HG02870 (cell line): ENCODE measurements around the gene POLR1A.

Source experiments
- ATAC-seq: cut with Tn5 transposase; IDR thresholded peaks from one replicate; pipeline ENCODE4 v1.9.1; 2021; ENCODE audit warnings: mild to moderate bottlenecking, moderate library complexity; ENCODE audit not compliant: unreplicated experiment

The POLR1A gene

DNA sequence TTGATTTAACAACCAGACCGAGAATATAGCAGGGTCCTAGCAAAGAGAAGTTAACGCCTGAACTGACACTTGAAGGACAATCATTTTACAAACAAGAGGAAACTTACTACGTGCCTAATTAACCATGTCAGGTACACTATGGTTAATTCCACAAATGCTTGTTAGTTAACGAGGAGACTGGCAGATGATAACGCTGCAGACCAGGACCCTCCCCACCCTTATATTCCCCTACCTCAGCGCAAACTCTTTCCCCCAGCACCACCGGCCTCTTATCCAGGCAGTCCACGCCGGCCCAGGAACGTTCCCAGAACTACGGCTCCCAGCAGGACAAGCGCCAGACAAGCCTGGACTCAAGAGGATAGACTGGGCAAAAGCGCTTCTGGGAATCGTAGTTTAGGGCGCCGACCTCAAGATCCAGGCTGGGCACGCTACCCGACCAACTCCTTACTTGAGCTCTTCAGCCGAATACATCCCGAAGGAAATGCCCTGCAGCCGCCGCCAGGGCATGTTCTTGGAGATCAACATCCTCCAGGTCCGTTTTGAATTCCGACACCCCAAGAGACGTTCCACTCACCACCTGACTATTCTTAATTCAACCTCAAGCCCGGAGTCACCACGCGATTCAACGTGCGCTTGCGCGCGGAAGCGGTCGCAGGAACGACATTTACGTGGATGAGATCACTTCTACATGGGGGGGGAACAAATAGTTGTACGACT lies at the start of gene POLR1A:
TSS of gene POLR1A (minus strand) at position 635 of the 717 bp plus-strand sequence. CDS start at position 525, 110 bp downstream.
- ATAC-seq: peak; percentile 70

DNA sequence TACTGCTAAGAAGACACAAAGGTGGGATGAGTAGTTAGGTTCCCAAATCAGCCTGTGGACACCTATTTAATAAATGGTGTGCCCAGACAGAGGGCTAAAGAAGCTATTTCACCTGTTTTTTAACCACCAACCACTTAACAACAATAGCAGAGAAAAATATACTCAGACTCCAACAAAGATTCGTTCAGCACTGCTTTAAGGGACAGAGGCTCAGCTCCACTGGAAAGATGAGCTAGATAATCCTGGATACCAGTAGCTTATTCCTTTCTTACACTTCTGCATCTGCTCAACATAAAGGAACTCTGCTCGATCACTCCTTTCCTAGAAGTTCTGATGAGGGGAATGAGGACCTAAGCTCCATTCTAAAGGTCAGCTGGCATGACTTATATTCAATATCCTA lies 44.8 kb upstream of the POLR1A start:
- no peak for ATAC-seq

DNA sequence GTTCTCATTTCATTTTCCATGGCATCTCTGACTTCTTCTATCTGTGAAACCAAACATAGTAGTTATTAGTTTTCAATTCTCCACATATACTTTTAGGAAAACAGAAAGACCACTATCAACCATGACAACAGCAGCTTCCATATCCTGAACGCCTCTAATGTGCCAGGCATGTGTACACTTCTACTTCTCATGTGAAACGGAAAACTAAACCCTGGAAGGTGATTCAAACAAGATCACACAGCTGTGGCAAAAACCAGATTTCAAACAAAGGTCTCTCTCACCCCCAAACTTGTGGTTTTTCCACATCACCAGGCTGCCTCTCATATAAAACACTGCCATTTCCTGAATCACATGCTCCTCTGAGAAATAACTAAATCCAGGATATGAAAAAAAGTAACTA lies 42.1 kb upstream of the POLR1A start:
- ATAC-seq: no peak

DNA sequence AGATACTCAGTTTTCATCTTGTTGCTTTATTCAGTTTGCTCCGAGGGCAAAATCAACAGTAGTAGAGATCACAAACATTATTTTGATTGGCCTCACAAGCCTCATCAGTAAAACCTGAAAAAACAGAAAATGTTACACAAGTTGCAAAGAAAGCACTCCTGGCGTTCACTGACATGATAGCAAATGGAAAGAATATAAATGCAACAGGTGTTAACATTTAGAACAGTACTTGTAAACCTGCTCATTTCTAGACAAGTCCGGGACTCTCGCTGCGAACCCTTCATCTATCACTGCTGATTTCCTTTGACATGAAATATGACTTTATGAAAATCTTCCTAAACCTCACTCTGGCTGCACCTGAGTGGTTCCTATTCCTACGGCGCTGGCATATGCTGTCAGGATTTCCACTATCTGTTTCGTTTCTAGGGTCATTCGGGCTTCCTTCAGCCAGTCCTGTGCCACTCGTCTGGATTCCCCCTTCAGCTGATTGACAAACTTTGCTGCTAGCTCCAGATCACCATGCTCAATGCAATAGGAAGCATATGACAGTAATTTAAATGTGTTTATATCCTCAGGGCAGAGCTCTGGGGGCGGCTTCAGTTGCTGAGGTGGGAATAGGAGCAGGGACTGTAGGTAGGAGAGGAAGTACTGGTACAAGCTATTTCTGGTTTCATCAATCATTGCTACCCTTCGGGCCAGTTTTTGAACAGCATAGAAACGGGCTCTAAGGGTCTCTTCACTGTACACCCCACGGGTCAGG lies 38.4 kb upstream of the POLR1A start:
- ATAC-seq: no peak

GRCh38 chr2:86143307-86143706 lies 37.6 kb upstream of the POLR1A start:
- no peak for ATAC-seq

- no peak for ATAC-seq
Observed at GRCh38 chr2:86142436-86143257, 37.0 kb upstream of the POLR1A start.

GRCh38 chr2:86140969-86141392 lies 35.3 kb upstream of the POLR1A start:
- no peak for ATAC-seq

GRCh38 chr2:86139981-86140380 lies 34.3 kb upstream of the POLR1A start:
- ATAC-seq: no peak

GRCh38 chr2:86138736-86139625 lies 33.3 kb upstream of the POLR1A start:
- no peak for ATAC-seq

DNA sequence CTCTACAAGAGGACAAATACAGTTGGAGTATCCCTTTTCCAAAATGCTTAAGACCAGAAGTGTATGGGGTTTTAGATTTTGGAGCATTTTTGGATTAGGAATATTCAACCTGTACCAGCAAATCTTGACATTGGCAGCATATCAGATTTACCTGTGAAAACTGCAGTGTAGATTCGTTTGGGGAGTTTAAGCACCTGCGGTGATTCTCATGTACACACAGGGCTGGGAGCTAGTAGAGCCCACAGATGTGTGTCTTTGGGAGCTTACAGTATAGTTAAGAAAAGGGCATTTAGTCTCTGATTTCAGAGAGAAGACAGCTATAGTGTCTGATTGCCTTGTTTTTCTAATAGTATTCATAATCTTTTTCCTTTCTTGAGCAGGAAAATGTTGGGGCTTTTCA lies 30.5 kb upstream of the POLR1A start:
- no peak for ATAC-seq

DNA sequence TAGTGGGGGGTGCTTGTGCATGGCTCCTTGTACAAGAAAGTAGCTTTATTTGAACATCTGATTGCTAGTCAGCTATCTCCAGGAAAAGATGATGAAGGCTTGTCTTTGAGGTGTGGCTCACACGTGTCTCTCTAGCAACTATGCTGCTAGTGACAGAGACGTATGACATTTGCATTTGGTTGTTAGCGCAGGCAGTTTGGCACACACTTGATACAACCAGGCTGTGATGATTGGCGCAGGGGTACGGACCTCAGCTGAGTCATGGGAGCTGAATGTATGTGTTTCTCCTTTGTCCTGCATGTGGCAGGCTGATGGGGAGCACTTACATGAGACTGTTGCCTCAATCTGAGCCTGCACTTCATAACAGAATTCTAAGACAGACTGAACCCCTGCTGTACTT lies 30.0 kb upstream of the POLR1A start:
- no peak for ATAC-seq

DNA sequence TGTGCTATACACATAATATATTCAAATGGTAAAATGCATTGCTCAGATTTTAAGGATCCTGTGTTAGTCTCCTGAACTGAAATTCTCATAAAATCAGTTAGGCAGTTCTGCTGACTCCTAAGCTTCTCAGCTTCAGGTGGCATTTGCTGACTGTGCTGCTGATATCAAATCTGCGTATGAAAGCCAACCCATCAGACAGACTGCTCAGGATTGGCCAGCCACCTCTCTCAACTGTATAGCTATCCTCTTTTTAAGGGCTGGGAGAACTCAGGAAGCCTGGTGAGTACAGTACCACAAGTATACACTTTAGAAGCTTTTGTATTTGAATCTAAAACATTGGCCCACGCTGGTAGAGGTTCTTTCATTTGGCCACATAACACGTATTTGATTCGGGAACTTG lies 29.0 kb upstream of the POLR1A start:
- ATAC-seq: no peak

DNA sequence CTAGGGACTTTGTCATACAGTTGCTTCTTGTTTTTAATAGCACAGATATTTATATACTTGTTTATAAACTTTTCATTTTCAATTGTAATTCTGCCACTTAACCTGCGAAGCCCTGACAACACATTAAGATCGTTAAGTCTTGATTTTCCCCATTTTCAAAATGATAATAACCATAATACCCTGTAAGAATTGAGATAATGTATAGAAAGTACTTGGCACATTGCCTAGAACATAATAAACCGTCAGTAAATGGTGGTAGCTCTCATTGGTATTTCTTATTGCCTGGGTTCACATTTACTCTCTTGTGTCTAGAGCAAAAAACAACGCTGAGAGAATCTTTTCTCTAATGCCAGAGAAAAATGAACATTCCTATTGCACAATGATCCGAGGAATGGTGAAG lies 19.0 kb upstream of the POLR1A start:
- ATAC-seq: no peak

GRCh38 chr2:86123328-86123925 lies 17.7 kb upstream of the POLR1A start:
- no peak for ATAC-seq

DNA sequence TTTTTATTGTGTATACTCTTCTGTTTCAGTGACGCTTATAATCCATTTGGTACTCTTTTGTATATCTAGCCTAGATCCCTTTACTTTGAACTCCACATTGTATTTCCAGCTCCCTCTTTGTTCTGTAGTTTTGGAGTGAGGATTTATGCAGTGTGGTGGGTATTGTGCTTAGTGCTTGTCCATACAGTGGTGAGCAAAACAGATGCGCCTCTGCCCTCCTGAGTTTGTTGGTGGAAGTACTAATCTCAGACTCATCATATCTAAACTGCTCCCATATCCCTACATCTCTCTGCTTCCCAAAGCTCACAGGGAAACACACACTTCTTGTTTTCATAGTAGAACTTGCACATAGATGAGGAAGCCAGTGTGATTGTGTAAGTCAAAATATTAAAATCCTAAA lies 12.4 kb upstream of the POLR1A start:
- ATAC-seq: no peak

DNA sequence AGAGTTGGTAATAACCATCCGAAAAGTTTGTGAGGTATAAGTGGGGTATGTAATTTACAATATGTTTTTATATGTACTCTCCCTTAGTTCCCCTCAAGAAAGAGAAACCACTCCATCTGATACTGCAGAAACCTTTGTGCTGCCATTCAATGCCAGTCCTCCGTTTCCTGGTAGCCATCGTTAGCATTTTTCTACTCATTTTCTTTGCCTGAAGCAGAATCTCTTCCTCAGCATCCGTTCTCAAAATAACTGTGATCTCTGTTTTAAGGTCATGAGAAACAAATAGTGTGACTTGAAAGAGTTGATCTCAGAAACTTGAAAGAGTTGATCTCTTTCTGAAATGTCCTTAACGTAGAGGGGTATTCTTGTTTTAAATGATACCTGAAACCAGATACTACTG lies 1.3 kb upstream of the POLR1A start:
- no peak for ATAC-seq

DNA sequence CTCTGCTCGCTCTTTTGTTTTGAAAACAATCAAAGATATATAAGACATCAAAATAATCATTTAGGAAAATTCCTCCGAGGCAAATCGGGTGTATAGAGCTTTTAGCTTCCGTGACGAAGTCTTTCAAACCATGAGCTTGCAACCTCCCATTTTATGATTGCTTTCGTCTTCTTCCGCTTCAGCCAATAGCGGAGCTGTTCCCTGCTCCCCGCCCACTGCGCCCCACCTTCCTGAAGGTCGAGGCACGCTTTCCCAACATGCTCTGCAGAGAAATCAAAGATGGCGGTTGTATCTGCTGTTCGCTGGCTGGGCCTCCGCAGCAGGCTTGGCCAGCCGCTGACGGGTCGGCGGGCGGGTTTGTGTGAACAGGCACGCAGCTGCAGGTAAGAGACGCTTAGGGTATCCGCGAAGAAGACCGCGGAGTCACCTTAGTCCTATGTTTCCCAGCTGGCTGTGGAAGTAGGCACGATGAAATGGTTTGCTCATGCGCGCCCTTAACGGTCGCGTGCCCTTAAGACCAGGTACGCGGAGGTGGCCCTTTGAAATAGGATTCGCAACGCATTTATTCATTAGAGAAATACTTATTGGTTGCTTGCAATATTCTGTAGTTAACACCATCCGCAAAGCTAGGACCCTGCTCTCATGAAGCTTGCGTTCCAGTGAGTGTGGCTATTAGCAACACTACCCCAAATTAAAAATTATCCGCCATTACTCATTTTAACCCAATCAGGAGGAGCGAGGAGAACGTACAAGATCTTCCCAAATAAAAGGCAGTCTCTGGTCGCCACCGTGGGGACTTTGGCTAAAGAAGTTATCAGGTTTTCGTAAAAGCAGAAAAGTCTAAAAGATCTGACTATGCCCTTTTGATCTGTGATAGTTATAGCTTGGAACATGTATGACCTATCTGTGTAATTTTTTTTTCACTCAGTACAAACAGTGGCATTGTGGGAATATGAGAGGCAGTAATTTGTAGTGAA lies 571 bp upstream of the POLR1A start, which contains the start of gene PTCD3:
TSS of gene PTCD3 (plus strand) at position 267 of the 977 bp plus-strand sequence. CDS start at position 280, 13 bp downstream.
- peak; percentile 88 for ATAC-seq

DNA sequence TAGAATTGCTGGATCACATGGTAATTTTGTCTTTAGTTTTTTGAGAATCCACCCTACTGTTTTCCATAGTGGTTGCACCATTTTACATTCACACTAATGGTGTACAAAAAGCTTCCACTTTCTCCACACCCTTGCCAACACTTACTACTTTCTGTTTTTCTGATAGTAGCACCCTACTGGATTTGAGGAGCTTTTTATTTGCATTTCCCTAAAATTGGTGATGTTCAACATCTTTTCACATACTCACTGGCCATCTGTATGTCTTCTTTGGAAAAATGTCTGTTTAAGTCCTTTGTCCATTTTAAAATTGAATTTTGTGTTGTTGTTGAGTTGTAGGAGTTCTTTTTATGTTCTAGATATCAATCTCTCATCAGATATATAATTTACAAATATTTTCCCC lies 3.5 kb downstream of the POLR1A start:
- no peak for ATAC-seq

- ATAC-seq: no peak
Observed at GRCh38 chr2:86097913-86098312, 7.8 kb downstream of the POLR1A start.
